Vagina (tissue), 2 donors: ENCODE results near the gene CACNA1H.

Experiments
- CTCF ChIP-seq, 3 experiments: fragments of 450-650 bp in 2 of 3; fragments of 200-600 bp in 1 of 3; sonication (generic) in 1 of 3; IDR thresholded peaks; one replicate each; pipeline ENCODE4 v1.5.1; 2017 to 2019; ENCODE audit warnings: antibody characterized with exemption in 3 of 3, mild to moderate bottlenecking in 2 of 3, moderate library complexity in 2 of 3
- POLR2A ChIP-seq, 2 donors: fragments of 450-650 bp; IDR thresholded peaks; one replicate each; pipeline ENCODE4 v1.6.1; 2017; ENCODE audit warnings: antibody characterized with exemption in 2 of 2, mild to moderate bottlenecking in 2 of 2, moderate library complexity in 2 of 2

- TF ChIP-seq CTCF (IDR thresholded peaks at IDR 0.05) (no peak), POLR2A (IDR thresholded peaks at IDR 0.05) (no peak)
Observed at GRCh38 chr16:1159973-1160772, 7.3 kb downstream of the CACNA1H start.
